H1 (cell line): ENCODE measurements around the gene CYB561. TPM values are rescaled to one million over a fixed set of nuclear protein-coding genes. Genes with fewer than 3 reads are reported as not detected.
A peak's percentile ranks its signal among the peaks of the same experiment; 100 is the strongest.

Source experiments
- ASH2L ChIP-seq: fragments of 200-600, 300-600 bp; sonication (generic); IDR thresholded peaks from one replicate; pipeline ENCODE4 v1.7.1; 2017; ENCODE audit warnings: low read length
- CBX5 ChIP-seq: fragments of 300-800, 300-1000 bp; sonication (generic); IDR thresholded peaks from 2 replicates; pipeline ENCODE4 v1.7.1; 2016; ENCODE audit warnings: antibody characterized with exemption, low read length, low read depth
- CBX8 ChIP-seq: fragments of 300-800, 300-1000 bp; sonication (generic); IDR thresholded peaks from 2 replicates; pipeline ENCODE4 v1.7.1; 2016; ENCODE audit warnings: low read depth, low read length, borderline replicate concordance
- CEBPB ChIP-seq: IDR thresholded peaks from 2 replicates; pipeline ENCODE4 v1.6.1; 2012; ENCODE audit warnings: low read depth, low read length
- CHD1 ChIP-seq: IDR thresholded peaks from 2 replicates; pipeline ENCODE4 v1.6.1; 2012; ENCODE audit warnings: low read depth, low read length, improper control_type of control experiment
- CTBP2 ChIP-seq: IDR thresholded peaks from 2 replicates; pipeline ENCODE4 v1.7.0; 2011; ENCODE audit warnings: borderline replicate concordance, mild to moderate bottlenecking, moderate library complexity, mixed read lengths, low read length; ENCODE audit not compliant: insufficient read depth, insufficient read length
- E2F6 ChIP-seq: IDR thresholded peaks from 2 replicates; pipeline ENCODE4 v1.6.1; 2012; ENCODE audit warnings: inconsistent platforms
- EGR1 ChIP-seq: IDR thresholded peaks from 2 replicates; pipeline ENCODE4 v1.6.1; 2011; ENCODE audit warnings: low read depth, low read length, borderline replicate concordance
- EP300 ChIP-seq, 2 experiments: IDR thresholded peaks; 1 replicate in 1 of 2; 2 replicates in 1 of 2; pipeline ENCODE4 v1.6.1; 2011 to 2012; ENCODE audit warnings: low read depth in 2 of 2, low read length in 2 of 2, mild to moderate bottlenecking in 2 of 2, borderline replicate concordance in 1 of 2, inconsistent platforms in 1 of 2, moderate library complexity in 1 of 2
- FOSL1 ChIP-seq: IDR thresholded peaks from 2 replicates; pipeline ENCODE4 v1.6.1; 2011; ENCODE audit warnings: mild to moderate bottlenecking, low read depth, low read length, moderate library complexity; ENCODE audit not compliant: insufficient read depth
- GTF2F1 ChIP-seq: IDR thresholded peaks from 2 replicates; pipeline ENCODE4 v1.6.1; 2012; ENCODE audit warnings: low read depth, low read length, improper control_type of control experiment, borderline replicate concordance
- JUND ChIP-seq: IDR thresholded peaks from 2 replicates; pipeline ENCODE4 v1.6.1; 2011; ENCODE audit warnings: mild to moderate bottlenecking, improper control_type of control experiment, low read length
- KDM1A ChIP-seq: fragments of 200-600, 300-600 bp; sonication (generic); IDR thresholded peaks from 2 replicates; pipeline ENCODE4 v1.7.1; 2016; ENCODE audit warnings: mild to moderate bottlenecking, low read length, borderline replicate concordance
- POU5F1 ChIP-seq: IDR thresholded peaks from 2 replicates; pipeline ENCODE4 v1.6.1; 2011; ENCODE audit warnings: low read depth, mild to moderate bottlenecking, low read length, moderate library complexity
- RNF2 ChIP-seq: fragments of 200-900, 300-1000 bp; sonication (generic); IDR thresholded peaks from 2 replicates; pipeline ENCODE4 v1.7.1; 2016; ENCODE audit warnings: borderline replicate concordance, low read depth, mild to moderate bottlenecking, antibody characterized with exemption, low read length; ENCODE audit not compliant: poor library complexity, severe bottlenecking; ENCODE audit errors: missing control alignments
- RXRA ChIP-seq: IDR thresholded peaks from 2 replicates; pipeline ENCODE4 v1.6.1; 2011; ENCODE audit warnings: low read depth, mild to moderate bottlenecking, low read length, moderate library complexity; ENCODE audit not compliant: insufficient read depth
- SIN3A ChIP-seq, 2 experiments: IDR thresholded peaks in 1 of 2; conservative IDR thresholded peaks in 1 of 2; 2 replicates each; pipeline ENCODE4 v1.6.1; 2011 to 2012; ENCODE audit warnings: low read length in 2 of 2, improper control_type of control experiment in 1 of 2, low read depth in 1 of 2, mild to moderate bottlenecking in 1 of 2
- SIX5 ChIP-seq: IDR thresholded peaks from 2 replicates; pipeline ENCODE4 v1.6.1; 2011; ENCODE audit warnings: mild to moderate bottlenecking, low read depth, low read length
- SP1 ChIP-seq: IDR thresholded peaks from 2 replicates; pipeline ENCODE4 v1.6.1; 2011; ENCODE audit warnings: low read depth, low read length
- SP4 ChIP-seq: IDR thresholded peaks from 2 replicates; pipeline ENCODE4 v1.6.1; 2012; ENCODE audit warnings: low read length, inconsistent platforms
- SRF ChIP-seq: IDR thresholded peaks from 2 replicates; pipeline ENCODE4 v1.6.1; 2011; ENCODE audit warnings: mild to moderate bottlenecking, low read depth, low read length, moderate library complexity
- SUZ12 ChIP-seq: fragments of 200-600 bp; sonication (generic); IDR thresholded peaks from 2 replicates; pipeline ENCODE4 v1.6.1; 2012; ENCODE audit warnings: mild to moderate bottlenecking, inconsistent platforms, low read length, moderate library complexity, mixed read lengths
- TAF1 ChIP-seq: IDR thresholded peaks from 2 replicates; pipeline ENCODE4 v1.6.1; 2011; ENCODE audit warnings: mild to moderate bottlenecking, low read depth, low read length
- TCF12 ChIP-seq: IDR thresholded peaks from 2 replicates; pipeline ENCODE4 v1.6.1; 2011; ENCODE audit warnings: low read depth, mild to moderate bottlenecking, low read length
- ZNF274 ChIP-seq: IDR thresholded peaks from 2 replicates; pipeline ENCODE4 v1.7.0; 2012; ENCODE audit warnings: low read length, borderline replicate concordance; ENCODE audit errors: extremely low read depth
- polyA plus RNA-seq, 7 experiments: library from polyadenylated mRNA; depleted of rRNA in 3 of 7; stranded (reverse) in 5 of 7; unstranded in 2 of 7; fragments of >200 nt in 5 of 7; fragments of 200-250 nt in 2 of 7; gene quantifications; 1 replicate in 5 of 7; 2 replicates in 1 of 7; 4 replicates in 1 of 7; pipeline versions ENCODE4 v1.2.1 to v1.2.3, GENCODE V29; 2011 to 2013; ENCODE audit warnings: missing spikeins in 2 of 7, mixed read lengths in 2 of 7
- total RNA-seq: library from RNA; stranded (reverse); fragmentation: NEBNext Ultra II Directional; extraction: Animal tissue kit (Norgen Biotek cat#: 25700); gene quantifications from 2 replicates; pipeline ENCODE4 v1.2.1, GENCODE V29; 2021

Gene CYB561
- total and polyA plus RNA-seq, 2 of the 8 experiments (the other 6 are each of a cell fraction or from before 2014, with no cell fraction given) = 19.7 to 23.4 TPM

GRCh38 chr17:63476854-63477479, 30.9 kb upstream of the CYB561 start, which contains the start of gene ACE (continued):
- no peak for TF ChIP-seq RXRA
- TF ChIP-seq SRF = no peak
- TF ChIP-seq KDM1A = no peak
- no peak for TF ChIP-seq SUZ12
- no peak for TF ChIP-seq FOSL1
- peak; percentile 34 for TF ChIP-seq ASH2L
- no peak for TF ChIP-seq EP300 (IDR thresholded peaks at IDR 0.05; ENCODE audit: borderline replicate concordance in 1 of 2, low read depth in 2 of 2, low read length in 2 of 2)
- TF ChIP-seq E2F6 = no peak; the same call in 1 of the 2 replicates
- TF ChIP-seq POU5F1 = no peak
- TF ChIP-seq JUND = no peak
- TF ChIP-seq GTF2F1 = no peak
- no peak for TF ChIP-seq SIX5
- no peak for TF ChIP-seq EGR1
- TF ChIP-seq SP1 = no peak
- no peak for TF ChIP-seq SP4
- 0 out of 2 replicates have a peak, but pooled peaks have one; percentile 6 for TF ChIP-seq TAF1
- no peak for TF ChIP-seq CBX8
- TF ChIP-seq CEBPB = no peak
- TF ChIP-seq ZNF274 = no peak
- TF ChIP-seq CBX5 = no peak
- TF ChIP-seq CHD1 = no peak
- no peak for TF ChIP-seq CTBP2
- TF ChIP-seq RNF2 = no peak
- peak; percentile 72; the same call in 1 of the 2 replicates for TF ChIP-seq TCF12
- TF ChIP-seq SIN3A (conservative IDR thresholded peaks at IDR 0.05 in 1 of 2, IDR thresholded peaks at IDR 0.05 in 1 of 2; ENCODE audit: low read depth in 1 of 2, low read length in 2 of 2) = peak in 1 of 2 experiments; percentile 67; a peak in 1 of 4 replicates
